Mammary epithelial cell (primary cell): Measurements from ENCODE around the gene PM20D1.

Experiments used
- CTCF ChIP-seq, 2 donors: IDR thresholded peaks in 1 of 2; conservative IDR thresholded peaks in 1 of 2; 2 replicates each; pipeline ENCODE4 v1.5.1; 2011 to 2012; ENCODE audit warnings: inconsistent platforms in 2 of 2, low read length in 2 of 2, mild to moderate bottlenecking in 2 of 2, control low read depth in 1 of 2, low read depth in 1 of 2; ENCODE audit not compliant: insufficient read depth in 1 of 2; ENCODE audit errors: extremely low read depth in 1 of 2
- EZH2 ChIP-seq: IDR thresholded peaks from 2 replicates; pipeline ENCODE4 v1.6.1; 2012; ENCODE audit warnings: low read length, inconsistent platforms, borderline replicate concordance

GRCh38 chr1:205811660-205812059 lies 38.3 kb downstream of the PM20D1 start:
- TF ChIP-seq CTCF (conservative IDR thresholded peaks at IDR 0.05 in 1 of 2, IDR thresholded peaks at IDR 0.05 in 1 of 2; ENCODE audit: extremely low read depth in 1 of 2, insufficient read depth in 1 of 2, low read depth in 1 of 2, low read length in 2 of 2) (no peak), EZH2 (no peak)
